Muscle layer of colon (tissue), 2 donors: ENCODE results near the gene CHKA.

Source experiments
- H3K27ac ChIP-seq: one replicate; pipeline ENCODE4 v1.7.0; 2013; ENCODE audit warnings: low read depth, mild to moderate bottlenecking, low read length, moderate library complexity
- H3K27me3 ChIP-seq, 2 donors: one replicate each; pipeline ENCODE4 v1.7.0; 2013; ENCODE audit warnings: low read length in 2 of 2, mild to moderate bottlenecking in 2 of 2; ENCODE audit not compliant: insufficient read depth in 2 of 2, control insufficient read depth in 1 of 2
- H3K36me3 ChIP-seq: one replicate; pipeline ENCODE4 v1.7.0; 2013; ENCODE audit warnings: mild to moderate bottlenecking, low read length; ENCODE audit not compliant: insufficient read depth
- H3K4me1 ChIP-seq: one replicate; pipeline ENCODE4 v1.7.0; 2013; ENCODE audit warnings: mild to moderate bottlenecking, low read length; ENCODE audit not compliant: insufficient read depth
- H3K4me3 ChIP-seq, 2 donors: one replicate each; pipeline ENCODE4 v1.7.0; 2013; ENCODE audit warnings: low read length in 2 of 2, low read depth in 1 of 2, mild to moderate bottlenecking in 1 of 2, moderate library complexity in 1 of 2
- H3K9ac ChIP-seq: one replicate; pipeline ENCODE4 v1.7.0; 2013; ENCODE audit warnings: low read length
- H3K9me3 ChIP-seq: one replicate; pipeline ENCODE4 v1.7.0; 2013; ENCODE audit warnings: mild to moderate bottlenecking, low read length
- donor health status: abdominal sarcoma.
- donor health status: Adenocarcinoma of cecum.

CHKA gene

GRCh38 chr11:68121067-68121899 lies at the start of gene CHKA:
Gene CHKA (minus strand): TSS chr11:68121388. CDS start chr11:68121177, 211 bp downstream.
- Histone ChIP-seq H3K27ac (peak within 1 kb of the TSS; percentile 99), H3K9me3 (no peaks in the 10 kb centered on the region), H3K4me1 (peaks cover 25% of the 10 kb centered on the region), H3K27me3 (no peaks in the 10 kb centered on the region), H3K9ac (peak within 1 kb of the TSS; percentile 50), H3K4me3 (peak within 1 kb of the TSS; percentile 47 to 78), H3K36me3 (no peaks in the 10 kb centered on the region)

GRCh38 chr11:68169442-68169841 lies 48.3 kb upstream of the CHKA start:
- Histone ChIP-seq H3K4me1 (no peaks in the 10 kb centered on the region), H3K4me3 (no peak overlapping the region), H3K27me3 (no peaks in the 10 kb centered on the region), H3K9ac (no peak overlapping the region), H3K36me3 (peaks cover 72% of the 10 kb centered on the region), H3K27ac (no peak overlapping the region), H3K9me3 (no peaks in the 10 kb centered on the region)

GRCh38 chr11:68168694-68169093 lies 47.5 kb upstream of the CHKA start:
- Histone ChIP-seq H3K9me3 (no peaks in the 10 kb centered on the region), H3K36me3 (peaks cover 72% of the 10 kb centered on the region), H3K27ac (no peak overlapping the region), H3K4me3 (no peak overlapping the region), H3K27me3 (no peaks in the 10 kb centered on the region), H3K4me1 (no peaks in the 10 kb centered on the region), H3K9ac (no peak overlapping the region)

- H3K9me3 ChIP-seq = no peaks in the 10 kb centered on the region
- H3K27ac ChIP-seq = no peak overlapping the region
- no peaks in the 10 kb centered on the region for H3K27me3 ChIP-seq
- no peaks in the 10 kb centered on the region for H3K4me1 ChIP-seq
- no peak overlapping the region for H3K9ac ChIP-seq
- peaks cover 74% of the 10 kb centered on the region for H3K36me3 ChIP-seq
- no peak overlapping the region for H3K4me3 ChIP-seq
Measured at GRCh38 chr11:68167474-68167873, 46.3 kb upstream of the CHKA start.

GRCh38 chr11:68166969-68167368 lies 45.8 kb upstream of the CHKA start:
- H3K4me1 ChIP-seq = no peaks in the 10 kb centered on the region
- H3K27ac ChIP-seq = no peak overlapping the region
- no peak overlapping the region for H3K9ac ChIP-seq
- H3K27me3 ChIP-seq = no peaks in the 10 kb centered on the region
- H3K4me3 ChIP-seq = no peak overlapping the region
- H3K9me3 ChIP-seq = no peaks in the 10 kb centered on the region
- H3K36me3 ChIP-seq = peaks cover 72% of the 10 kb centered on the region

GRCh38 chr11:68165601-68166000 lies 44.4 kb upstream of the CHKA start:
- Histone ChIP-seq H3K9me3 (no peaks in the 10 kb centered on the region), H3K4me3 (no peak overlapping the region), H3K9ac (no peak overlapping the region), H3K36me3 (peaks cover 58% of the 10 kb centered on the region), H3K27ac (no peak overlapping the region), H3K27me3 (no peaks in the 10 kb centered on the region), H3K4me1 (no peaks in the 10 kb centered on the region)

- no peaks in the 10 kb centered on the region for H3K4me1 ChIP-seq
- no peaks in the 10 kb centered on the region for H3K27me3 ChIP-seq
- no peak overlapping the region for H3K9ac ChIP-seq
- H3K4me3 ChIP-seq = no peak overlapping the region
- no peaks in the 10 kb centered on the region for H3K9me3 ChIP-seq
- H3K36me3 ChIP-seq = peaks cover 47% of the 10 kb centered on the region
- no peak overlapping the region for H3K27ac ChIP-seq
Measured at GRCh38 chr11:68164437-68164836, 43.2 kb upstream of the CHKA start.

GRCh38 chr11:68163691-68164090 lies 42.5 kb upstream of the CHKA start:
- H3K27ac ChIP-seq = no peak overlapping the region
- no peaks in the 10 kb centered on the region for H3K27me3 ChIP-seq
- no peak overlapping the region for H3K9ac ChIP-seq
- no peaks in the 10 kb centered on the region for H3K4me1 ChIP-seq
- H3K4me3 ChIP-seq = no peak overlapping the region
- H3K9me3 ChIP-seq = no peaks in the 10 kb centered on the region
- peaks cover 44% of the 10 kb centered on the region for H3K36me3 ChIP-seq

- H3K27ac ChIP-seq = no peak overlapping the region
- no peak overlapping the region for H3K4me3 ChIP-seq
- H3K4me1 ChIP-seq = no peaks in the 10 kb centered on the region
- H3K27me3 ChIP-seq = no peaks in the 10 kb centered on the region
- peaks cover 39% of the 10 kb centered on the region for H3K36me3 ChIP-seq
- no peaks in the 10 kb centered on the region for H3K9me3 ChIP-seq
- H3K9ac ChIP-seq = no peak overlapping the region
Measured at GRCh38 chr11:68160100-68160695, 39.0 kb upstream of the CHKA start.

GRCh38 chr11:68159665-68160064 lies 38.5 kb upstream of the CHKA start:
- Histone ChIP-seq H3K36me3 (peaks cover 42% of the 10 kb centered on the region), H3K27me3 (no peaks in the 10 kb centered on the region), H3K9me3 (no peaks in the 10 kb centered on the region), H3K4me1 (no peaks in the 10 kb centered on the region), H3K27ac (no peak overlapping the region), H3K9ac (no peak overlapping the region), H3K4me3 (no peak overlapping the region)

- Histone ChIP-seq H3K4me1 (no peaks in the 10 kb centered on the region), H3K9me3 (no peaks in the 10 kb centered on the region), H3K9ac (no peak overlapping the region), H3K36me3 (peaks cover 38% of the 10 kb centered on the region), H3K27ac (no peak overlapping the region), H3K27me3 (no peaks in the 10 kb centered on the region), H3K4me3 (no peak overlapping the region)
Measured at GRCh38 chr11:68159161-68159560, 38.0 kb upstream of the CHKA start.

GRCh38 chr11:68158580-68158979 lies 37.4 kb upstream of the CHKA start:
- peaks cover 32% of the 10 kb centered on the region for H3K36me3 ChIP-seq
- no peak overlapping the region for H3K9ac ChIP-seq

More at GRCh38 chr11:68158580-68158979, 37.4 kb upstream of the CHKA start:
- Histone ChIP-seq H3K27me3 (no peaks in the 10 kb centered on the region), H3K4me1 (no peaks in the 10 kb centered on the region), H3K4me3 (no peak overlapping the region), H3K27ac (no peak overlapping the region), H3K9me3 (no peaks in the 10 kb centered on the region)
